ENCODE results near the gene ZNF48.

The ZNF48 gene

GRCh38 chr16:30407804-30408534 is 12.7 kb downstream of the ZNF48 start:
- no peak for DNase-seq

- DNase-seq: no peak
Measured at GRCh38 chr16:30409125-30410060, 14.2 kb downstream of the ZNF48 start.

GRCh38 chr16:30413112-30413806 is 18.0 kb downstream of the ZNF48 start:
- no peak for DNase-seq

GRCh38 chr16:30414159-30414558 is 18.9 kb downstream of the ZNF48 start:
- no peak for DNase-seq

- no peak for DNase-seq
Measured at GRCh38 chr16:30416047-30416603, 20.9 kb downstream of the ZNF48 start.

GRCh38 chr16:30416624-30417528 is 21.7 kb downstream of the ZNF48 start:
- no peak for DNase-seq

GRCh38 chr16:30417529-30418349 is 22.5 kb downstream of the ZNF48 start:
- DNase-seq: peak; percentile 76

GRCh38 chr16:30418350-30419181 is 23.3 kb downstream of the ZNF48 start:
- no peak for DNase-seq

GRCh38 chr16:30421010-30421409 is 25.8 kb downstream of the ZNF48 start:
- no peak for DNase-seq

GRCh38 chr16:30428055-30428454 is 32.8 kb downstream of the ZNF48 start:
- DNase-seq: no peak

- DNase-seq: no peak
Measured at GRCh38 chr16:30429418-30429677, 34.1 kb downstream of the ZNF48 start.

- DNase-seq: peak; percentile 95
Measured at GRCh38 chr16:30429678-30430427, 34.6 kb downstream of the ZNF48 start, which contains the start of gene DCTPP1. Gene DCTPP1, minus strand, starts transcription at chr16:30430030. Its CDS starts 50 bp downstream, at chr16:30429980.

GRCh38 chr16:30430428-30430970 is 35.3 kb downstream of the ZNF48 start:
- DNase-seq: no peak

- DNase-seq: no peak
Measured at GRCh38 chr16:30434852-30435251, 39.6 kb downstream of the ZNF48 start.

- no peak for DNase-seq
Measured at GRCh38 chr16:30437511-30438046, 42.4 kb downstream of the ZNF48 start.

- DNase-seq: no peak
Measured at GRCh38 chr16:30438835-30439234, 43.6 kb downstream of the ZNF48 start.

GRCh38 chr16:30439720-30440348 is 44.6 kb downstream of the ZNF48 start:
- DNase-seq: no peak

GRCh38 chr16:30443631-30444030 is 48.4 kb downstream of the ZNF48 start:
- no peak for DNase-seq

Data from NCI-H2081 treated with DMSO at 0.1 percent for 48 hours (cell line).